NCI-H2029 treated with DMSO at 0.1 percent for 48 hours (cell line): Measurements from ENCODE around the gene MOV10L1.
"Not testable (repeated sequence)": the region's sequence is repeated elsewhere in the genome, so short reads cannot be mapped to it uniquely, and the experiment has no call there.

Source experiments
- DNase-seq: peaks from one replicate; lab custom pipeline; 2025; lab: John Stamatoyannopoulos, UW

The MOV10L1 gene

DNA sequence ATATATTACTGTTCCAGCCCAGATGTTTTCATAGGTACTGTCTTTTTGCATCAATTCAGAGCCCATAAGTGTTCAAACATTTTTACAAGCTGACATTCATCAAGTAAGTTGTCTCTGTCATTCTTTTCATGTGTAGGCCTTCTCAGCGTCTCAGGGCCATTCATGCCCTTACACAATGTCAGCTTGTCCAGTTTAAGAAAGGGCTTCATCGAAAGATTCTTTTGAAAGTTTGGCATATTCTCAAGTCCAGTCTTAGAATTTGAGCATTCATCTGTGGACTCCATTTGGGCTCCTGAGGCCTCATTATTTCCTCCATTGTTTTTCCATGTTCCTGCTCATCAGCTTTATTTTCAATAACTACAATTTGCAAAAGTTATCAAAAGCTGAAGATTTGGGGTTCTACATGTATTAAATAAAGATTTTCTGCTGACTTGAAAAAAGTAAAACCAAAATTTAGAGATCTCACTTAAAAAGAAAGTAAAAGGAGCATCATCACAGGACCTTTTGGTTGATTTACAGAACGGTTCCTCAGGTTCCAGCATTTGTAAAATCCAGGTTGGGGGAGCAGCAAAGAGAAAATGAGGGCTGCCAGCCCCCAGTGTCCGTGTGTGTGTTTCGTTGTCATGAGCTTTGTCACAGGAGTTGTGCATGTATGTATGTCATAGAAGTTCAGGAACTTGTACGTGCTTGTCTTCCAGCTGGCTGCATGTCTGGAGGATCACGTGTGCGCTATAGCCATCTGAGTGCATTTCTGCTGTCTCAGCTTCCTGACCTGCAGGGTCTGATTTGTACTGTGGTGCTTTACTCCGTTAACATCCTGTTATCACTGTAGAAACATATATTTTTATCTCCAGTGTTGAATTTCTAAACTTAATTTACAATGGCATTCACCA lies 15.6 kb downstream of the MOV10L1 start:
- no peak for DNase-seq

DNA sequence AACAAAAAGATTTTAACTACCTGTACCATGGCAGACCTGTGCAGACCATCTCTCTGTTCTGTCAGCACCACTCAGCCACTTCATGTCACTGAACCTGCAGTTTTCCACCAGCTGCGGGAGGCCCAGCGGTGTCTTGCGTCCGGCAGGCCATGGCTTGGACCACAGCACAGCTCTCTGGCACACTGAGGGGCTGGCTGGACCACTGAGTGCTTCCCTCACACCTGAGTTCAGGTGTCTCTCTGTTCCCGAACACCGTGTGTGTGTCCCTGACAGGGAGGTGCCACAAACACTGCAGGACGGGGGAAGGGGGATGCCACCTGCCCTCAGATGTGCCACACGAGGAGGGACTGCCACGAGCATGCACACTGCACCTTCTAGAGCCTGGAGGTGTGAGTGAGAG lies 17.7 kb downstream of the MOV10L1 start:
- DNase-seq = no peak

DNA sequence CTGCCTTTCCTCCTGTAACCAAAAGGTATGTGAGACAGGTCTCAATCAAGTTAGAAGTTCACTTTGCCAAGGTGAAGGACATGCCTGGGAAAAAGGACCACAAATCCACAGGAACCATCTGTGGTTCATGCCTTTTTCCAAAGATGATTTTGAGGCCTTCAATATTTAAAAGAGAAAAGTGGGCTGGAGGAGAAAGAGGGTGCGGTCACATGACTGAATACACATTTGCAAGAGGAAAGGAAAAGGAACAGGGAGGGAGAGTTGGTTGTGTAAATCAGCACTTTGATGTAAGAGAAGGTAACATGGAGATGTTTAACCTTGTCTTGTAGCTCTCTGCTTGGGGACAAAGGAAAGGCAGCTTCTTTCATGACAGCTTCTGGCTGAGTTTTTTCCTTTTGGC lies 21.2 kb downstream of the MOV10L1 start:
- DNase-seq = no peak

DNA sequence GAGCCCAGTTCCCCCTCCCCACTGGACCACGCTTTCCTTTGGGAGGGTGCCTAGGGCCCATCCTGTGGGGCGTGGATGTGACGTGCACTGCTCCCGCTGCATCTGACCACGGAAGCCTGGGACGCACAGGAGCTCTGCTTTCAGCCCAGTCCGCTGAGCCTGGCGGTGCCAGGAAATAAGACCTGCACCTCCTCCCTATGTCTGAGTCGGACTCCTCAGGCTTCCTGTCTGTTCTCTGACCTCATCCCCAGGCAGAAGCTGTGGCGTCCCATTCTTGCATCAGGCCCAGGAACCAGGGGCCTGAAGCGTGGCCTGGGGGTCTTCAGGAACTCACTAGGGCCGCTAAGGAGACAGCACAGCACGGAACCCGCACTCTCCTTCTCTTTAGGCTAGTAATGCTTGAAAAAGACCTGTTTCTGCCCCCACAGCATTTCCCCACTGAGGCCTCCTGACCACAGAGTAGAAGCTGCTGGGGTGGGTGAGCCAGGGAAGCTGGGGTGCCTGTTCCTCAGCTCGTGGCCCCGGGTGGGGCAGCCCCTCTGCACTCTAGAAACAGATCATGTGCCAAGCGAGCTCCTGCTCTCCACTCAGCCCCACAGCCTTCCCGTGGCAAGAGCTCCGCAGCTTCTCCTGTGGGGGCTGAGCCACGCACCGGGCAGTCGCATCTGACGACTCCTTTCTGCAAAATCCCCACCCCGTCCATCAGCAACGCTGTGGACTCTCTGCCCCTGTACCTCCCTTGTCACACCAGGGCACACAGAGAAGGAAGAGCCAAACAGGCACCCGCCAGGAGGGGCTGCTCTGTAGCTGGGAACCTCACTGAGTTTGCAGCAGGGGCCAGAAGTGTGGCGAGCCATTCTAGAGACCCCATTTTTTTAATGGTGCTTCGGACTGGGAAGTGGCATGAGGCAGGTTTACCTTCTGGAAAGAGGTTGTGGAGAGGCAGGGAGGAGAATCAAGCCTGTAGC lies 22.6 kb downstream of the MOV10L1 start:
- DNase-seq = no peak

DNA sequence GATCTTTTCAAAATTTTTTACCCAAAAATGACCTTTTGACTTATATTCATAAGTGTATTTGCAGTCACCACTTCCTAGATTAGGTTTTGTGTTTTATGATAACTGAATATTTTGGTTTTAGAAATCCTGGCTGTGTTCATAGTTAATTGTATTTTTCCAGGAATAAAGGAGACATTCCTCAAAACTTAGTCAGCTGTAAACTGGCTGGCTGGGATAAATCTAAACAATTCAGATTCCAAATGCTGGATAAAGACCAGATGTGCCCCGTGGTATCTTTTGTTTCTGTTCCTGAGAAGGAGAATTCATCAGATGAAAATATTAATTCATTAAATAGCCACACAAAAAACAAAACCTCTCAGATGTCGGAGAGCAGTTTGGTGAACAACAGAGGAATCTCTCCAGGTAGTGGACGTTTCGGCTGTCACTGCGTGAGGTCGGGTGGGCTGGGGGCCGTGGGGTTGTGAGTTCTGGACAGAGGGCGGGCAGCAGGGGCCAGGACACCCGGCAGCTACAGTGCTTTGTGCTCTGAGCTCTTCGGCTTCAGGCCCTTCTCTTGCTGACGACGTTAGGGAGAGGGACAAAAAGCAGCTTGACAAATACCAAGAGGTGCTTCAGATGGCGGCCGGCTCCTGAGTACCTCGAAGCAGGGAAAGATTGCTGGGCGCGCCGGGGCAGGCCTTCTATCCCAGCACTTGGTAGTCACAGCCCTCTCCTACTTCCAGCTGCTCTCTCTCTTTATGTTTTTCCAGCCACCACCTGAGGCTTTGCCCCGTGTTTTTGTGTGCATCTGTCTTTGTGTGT lies 24.6 kb downstream of the MOV10L1 start:
- no peak for DNase-seq

DNA sequence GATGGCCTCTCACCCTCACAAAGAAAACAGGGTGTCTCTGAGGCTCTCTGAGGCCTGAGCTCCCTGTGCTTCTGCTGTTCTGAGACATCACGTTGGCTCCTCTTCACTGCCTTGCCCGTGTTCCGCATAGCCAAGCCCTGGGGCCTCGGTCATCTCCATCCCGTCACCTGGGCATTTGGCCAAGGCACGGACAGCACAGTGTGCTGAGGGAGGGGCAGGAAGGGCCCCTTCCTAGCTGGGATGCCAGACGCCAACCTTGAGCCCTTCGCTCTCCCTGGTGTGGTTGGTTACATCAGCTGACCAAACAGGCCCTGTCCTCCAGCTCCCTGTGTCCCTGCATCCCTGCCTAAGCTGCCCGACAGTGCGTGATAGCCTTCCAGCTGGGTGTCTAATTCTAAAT lies 25.9 kb downstream of the MOV10L1 start:
- no peak for DNase-seq

DNA sequence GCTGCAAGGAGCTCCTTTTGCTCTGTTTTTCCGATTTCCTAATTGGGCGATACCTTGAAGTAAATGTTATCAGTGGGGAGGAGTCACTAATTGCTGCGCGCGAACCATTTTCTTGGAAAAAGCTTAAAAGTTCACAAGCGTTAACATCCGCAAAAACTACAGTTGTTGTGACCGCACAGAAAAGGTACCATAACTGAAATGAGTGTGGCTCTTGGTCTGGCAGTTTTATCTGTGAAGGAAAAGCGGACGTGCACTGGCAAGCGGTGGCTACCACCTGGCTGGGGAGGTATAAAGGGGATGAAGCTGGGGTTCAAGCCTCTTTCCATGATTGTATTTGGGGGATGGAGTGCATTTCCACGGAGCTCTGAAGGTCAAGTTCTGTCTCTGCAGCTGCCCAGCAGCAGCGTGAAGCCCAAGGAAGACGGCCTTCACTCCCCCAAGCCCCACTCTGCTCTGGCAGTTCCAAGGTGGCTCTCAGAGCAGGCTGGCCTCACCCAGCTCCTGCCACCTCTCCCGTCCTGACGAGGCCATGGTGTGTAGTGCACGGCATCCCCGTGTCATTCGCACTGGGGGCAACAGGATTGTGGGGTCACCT lies 27.5 kb downstream of the MOV10L1 start:
- DNase-seq = no peak

DNA sequence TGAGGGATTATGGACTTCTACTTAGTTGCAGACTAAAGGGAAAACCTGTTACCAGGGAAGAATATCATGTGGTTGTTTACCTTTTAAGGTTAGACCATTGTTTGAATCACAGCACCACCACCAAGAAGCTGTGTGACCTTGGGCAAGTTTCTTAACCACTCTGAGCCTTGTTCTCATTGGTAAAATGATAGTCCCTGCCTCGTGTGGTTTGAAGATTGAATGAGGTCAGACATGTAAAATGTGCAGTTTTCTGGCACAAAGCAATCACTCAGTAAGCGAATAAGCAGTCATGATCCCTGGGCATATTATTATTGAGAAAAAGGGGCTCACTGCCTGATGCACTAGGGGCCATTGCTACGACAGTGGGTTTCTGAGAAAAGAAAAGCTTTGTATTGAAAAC lies 28.3 kb downstream of the MOV10L1 start:
- DNase-seq = no peak

DNA sequence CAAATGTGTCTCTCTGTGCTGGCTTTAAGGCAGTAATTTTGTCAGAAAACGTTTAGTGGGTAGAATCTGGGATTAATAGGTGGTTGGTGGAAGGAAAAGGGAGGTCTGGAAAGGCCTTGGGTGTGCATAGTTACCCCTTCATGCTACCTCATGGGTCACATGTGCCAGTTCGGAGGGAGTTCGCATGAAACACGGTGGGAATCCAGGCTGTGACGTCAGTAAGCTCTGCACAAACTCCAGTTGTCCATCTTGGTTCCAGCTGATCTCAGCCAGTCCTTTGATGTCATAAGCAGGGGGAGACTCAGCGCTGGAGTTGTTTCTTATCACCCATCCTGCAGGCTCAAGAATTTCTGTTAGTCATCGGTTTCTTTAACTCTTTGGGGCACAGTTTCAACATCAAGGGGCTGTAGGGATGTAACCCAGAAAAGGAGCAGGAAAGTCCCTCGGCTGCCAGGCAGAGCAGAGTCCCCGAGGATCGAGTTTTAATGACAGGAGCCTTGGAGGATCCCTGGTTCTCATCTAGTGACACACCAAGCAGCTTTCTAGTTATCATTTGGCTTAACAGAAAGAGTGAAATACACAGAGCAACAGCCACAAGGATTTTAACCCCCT lies 28.9 kb downstream of the MOV10L1 start:
- no peak for DNase-seq

DNA sequence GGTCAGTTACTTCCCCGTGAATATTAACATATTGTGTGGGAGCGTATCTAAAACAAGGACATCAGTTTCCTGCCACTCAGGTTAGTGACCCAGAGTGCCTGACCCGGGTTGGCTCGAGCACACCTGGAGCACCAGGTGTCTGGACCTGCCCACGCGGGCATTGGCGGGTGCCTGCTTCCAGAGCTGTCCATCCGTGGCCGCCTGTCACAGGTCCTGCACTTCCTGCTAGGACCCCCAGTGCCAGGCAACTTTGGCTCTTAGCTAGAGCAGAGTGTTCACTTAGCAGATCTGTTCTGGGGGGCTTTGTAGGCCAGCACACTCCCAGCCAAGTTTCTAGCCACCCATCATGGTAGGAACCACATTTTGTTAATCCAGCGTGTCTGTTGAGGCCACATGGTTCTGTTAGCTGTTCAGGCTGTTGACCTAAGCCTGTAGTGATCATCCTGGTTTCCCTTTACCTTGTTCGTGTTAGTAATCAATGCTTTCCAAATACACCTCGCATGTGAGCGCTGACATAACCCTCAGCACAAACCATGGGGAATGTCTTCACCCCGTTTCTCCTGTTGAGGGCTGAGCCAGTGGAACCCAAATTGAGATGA lies 29.5 kb downstream of the MOV10L1 start:
- DNase-seq = no peak

DNA sequence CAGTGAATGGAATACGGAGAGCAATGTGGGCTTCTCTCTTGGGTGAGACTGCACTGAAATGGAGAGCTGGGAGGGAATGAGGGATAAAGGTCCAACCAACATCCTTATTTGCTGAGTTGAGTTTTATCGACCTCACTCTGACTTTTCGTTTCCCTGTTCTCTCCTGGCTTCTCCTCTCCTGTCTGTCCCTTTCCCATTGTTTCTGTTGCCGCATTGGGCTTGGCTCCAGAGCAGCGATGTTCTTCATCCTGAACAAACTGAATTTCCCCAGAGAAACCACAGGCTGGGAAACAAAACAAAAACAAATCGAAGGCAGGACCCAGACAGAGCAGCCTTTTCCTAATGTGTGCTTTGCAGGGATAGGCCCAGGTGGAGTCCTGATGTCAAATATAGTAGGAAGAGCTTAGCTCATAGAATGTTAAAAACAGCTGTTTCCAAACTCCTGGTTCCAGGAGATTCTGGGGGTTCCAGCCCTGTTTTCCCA lies 30.0 kb downstream of the MOV10L1 start:
- DNase-seq = no peak

DNA sequence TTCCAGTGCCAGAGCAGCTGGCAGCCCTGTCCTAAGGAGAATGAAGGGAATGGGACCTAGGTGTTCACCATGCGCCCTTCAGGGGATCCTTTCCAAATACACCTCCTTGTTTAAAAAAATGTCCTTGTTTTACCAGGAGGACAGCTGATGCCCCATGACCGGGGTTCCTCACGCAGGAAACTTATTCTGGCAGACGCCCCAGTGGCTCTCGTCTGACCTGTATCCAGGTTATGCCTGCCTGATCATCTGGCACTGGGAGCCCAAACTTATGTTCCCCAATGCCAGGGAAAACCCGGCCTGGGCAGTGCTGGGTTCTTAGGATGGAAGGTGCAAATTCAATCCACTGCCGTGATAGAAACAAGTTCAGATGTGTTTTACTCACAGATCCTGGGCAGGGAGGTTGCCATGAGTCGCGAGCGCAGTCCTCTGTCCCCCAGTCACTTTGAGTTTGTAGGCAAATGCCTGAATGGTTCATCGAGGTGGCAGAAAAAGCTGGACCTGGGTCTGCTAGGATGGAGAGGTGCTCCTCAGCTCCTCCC lies 31.5 kb downstream of the MOV10L1 start:
- no peak for DNase-seq

DNA sequence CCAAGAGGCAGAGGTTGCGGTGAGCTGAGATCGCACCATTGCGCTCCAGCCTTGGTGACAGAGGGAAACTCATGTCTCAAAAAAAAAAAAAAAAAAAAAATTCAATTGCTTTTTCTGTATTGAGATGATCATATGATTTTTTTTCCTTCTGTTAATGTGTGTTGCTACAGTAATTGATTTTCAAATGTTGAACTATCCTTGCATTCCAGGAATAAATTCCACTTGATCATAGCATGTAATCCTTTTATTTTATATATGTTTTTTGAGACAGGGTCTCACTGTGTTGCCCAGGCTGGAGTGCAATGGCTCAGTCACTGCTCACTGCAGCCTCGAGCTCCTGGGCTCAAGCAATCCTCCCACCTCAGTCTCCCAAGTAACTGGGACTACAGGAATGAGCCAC lies 33.3 kb downstream of the MOV10L1 start:
- no peak for DNase-seq

DNA sequence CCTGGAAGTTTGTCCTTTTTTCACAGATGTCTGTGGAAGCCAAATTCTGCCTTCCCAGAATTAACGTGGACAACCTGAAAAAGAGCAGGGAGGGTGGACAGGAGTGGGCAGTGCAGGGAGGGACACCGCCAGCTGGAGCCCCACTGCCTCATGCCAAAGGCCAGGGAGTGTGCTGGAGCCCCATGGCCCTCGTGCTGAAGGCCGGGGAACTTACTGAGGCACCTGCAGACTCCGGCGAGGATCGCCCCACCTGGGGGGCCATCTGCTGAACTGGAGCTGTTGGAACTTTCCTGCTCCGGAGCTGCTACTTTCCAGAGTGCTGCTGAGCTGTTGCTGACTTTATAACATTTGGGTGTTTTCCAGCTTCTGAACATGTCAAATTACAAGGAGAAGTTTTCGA lies 35.2 kb downstream of the MOV10L1 start:
- DNase-seq = no peak

DNA sequence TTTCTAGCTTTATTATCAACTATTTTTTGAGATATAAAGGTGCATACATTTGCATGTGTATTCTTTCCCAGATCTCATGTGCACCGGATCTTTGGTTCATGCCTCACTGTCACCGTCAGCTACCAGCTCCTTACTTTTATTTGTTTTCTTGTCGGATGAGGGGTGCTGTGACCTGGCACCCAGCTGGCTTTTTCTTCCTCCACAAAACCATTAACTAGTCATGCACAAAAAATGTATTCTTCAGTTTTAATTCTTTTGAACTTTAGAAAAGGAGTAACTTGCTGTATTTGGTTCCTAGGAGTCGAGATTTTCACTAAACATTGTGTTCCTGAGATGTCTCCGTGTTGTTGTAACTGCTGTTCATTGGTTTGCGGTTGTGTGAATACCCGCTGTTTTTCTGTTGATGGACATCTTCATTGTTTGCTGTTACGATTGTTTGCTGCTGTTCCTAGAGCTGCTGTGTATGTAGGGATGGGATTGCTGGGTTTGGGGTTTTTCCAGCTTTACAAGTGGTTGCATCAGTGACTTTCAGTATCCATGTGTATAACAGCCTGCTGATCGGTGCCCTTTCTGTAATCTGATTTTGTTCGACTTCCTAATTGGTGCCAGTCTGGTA lies 39.4 kb downstream of the MOV10L1 start:
- DNase-seq = no peak

DNA sequence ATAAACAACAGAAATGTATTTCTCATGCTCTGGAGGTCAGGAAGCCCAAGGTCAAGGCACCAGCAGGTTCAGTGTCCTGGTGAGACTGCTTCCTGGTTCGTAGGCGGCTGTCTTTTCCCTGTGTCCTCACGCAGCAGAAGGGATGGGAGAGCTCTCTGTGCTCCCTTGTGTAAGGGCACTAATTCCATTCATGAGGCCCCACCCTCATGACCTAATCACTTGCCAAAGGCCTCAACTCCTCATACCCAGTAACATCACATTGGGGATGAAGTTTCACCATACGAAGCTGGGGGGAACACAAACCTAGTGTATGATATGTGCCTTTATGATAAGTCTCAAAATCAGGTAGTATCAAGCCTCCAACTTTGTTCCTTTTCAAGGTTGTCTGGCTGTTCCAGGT lies 42.1 kb downstream of the MOV10L1 start:
- DNase-seq = no peak

DNA sequence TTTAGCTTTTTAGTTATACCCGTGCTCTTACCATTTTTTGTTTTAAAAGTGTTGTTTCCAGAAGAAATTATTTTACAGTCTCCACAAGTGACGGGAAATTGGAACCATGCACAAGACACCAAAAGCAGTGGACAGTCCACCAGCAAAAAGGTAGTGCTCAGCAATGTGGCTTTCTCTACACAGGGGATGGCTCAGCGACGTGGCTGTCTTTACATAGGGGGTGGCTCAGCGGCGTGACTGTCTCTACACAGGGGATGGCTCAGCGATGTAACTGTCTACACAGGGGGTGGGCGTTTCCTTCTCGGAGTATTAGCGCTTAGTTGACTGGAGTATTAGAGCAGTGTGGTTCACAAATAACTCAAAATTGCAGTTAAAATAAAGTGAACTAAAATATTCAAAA lies 44.7 kb downstream of the MOV10L1 start:
- no peak for DNase-seq

DNA sequence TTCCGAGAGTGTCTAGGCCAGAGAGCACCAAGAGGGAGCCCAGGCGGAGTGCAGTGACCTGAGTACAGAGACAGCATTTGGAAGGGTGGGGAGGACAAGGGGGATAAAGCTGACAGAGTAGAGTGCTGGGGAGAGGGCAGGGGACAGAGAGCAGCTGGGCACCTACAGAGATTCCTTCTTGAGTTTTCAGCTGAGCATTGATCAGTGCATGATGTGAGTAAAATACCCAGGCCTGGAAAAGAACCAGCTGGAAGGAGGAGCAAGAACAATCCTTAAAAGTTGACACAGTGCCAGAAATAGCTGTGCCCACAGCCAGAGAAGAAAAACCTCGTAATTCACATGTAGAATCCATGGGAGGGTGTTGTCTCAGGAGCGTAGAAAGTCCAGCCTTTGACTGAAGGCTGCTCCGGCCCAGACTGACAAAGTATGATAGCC lies 46.8 kb downstream of the MOV10L1 start:
- DNase-seq = peak; percentile 41

DNA sequence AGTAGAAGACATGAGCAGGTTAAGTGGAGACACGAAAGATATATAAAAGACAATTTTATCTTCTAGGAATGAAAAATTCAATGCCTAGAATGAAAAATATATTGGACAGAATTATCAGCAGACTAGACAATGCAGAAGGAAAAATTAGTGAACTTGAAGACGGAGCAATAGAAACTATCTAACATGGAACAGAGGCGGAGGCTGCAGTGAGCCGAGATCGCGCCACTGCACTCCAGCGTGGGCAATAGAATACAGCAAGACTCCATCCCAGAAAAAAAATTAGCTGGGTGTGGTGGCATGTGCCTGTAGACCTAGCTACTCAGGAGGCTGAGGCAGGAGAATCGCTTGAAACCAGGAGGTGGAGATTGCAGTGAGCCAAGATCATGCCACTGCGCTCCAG lies 47.5 kb downstream of the MOV10L1 start:
- DNase-seq = not testable (repeated sequence)

DNA sequence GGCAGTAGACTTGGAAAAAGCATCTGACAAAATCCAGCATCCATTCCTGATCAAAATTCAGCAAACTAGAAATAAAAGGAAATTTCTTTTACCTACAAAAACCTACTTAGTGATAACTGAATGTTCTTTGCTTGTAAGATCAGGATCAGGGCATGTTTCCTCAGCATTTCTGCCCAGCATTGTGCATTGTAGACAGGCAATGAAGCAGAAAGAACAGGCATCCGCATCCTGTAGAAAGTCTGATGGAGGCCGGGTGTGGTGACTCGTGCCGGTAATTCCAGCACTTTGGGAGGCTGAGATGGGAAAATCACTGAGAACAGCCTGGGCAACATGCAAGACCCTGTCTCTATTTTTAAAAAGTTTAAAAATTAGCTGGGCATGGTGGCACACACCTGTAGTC lies 48.2 kb downstream of the MOV10L1 start:
- no peak for DNase-seq
